Measurements from ENCODE around the gene PTGR2.
"Not testable (repeated sequence)": the region's sequence is repeated elsewhere in the genome, so short reads cannot be mapped to it uniquely, and the experiment has no call there.

The PTGR2 gene

GRCh38 chr14:73820631-73821030 is 31.0 kb upstream of the PTGR2 start:
- in situ Hi-C loops (cut with MboI; ENCODE audit: low sequenced_read_pairs, unreplicated experiment): no loop called here
- TF ChIP-seq, protein P1, sequence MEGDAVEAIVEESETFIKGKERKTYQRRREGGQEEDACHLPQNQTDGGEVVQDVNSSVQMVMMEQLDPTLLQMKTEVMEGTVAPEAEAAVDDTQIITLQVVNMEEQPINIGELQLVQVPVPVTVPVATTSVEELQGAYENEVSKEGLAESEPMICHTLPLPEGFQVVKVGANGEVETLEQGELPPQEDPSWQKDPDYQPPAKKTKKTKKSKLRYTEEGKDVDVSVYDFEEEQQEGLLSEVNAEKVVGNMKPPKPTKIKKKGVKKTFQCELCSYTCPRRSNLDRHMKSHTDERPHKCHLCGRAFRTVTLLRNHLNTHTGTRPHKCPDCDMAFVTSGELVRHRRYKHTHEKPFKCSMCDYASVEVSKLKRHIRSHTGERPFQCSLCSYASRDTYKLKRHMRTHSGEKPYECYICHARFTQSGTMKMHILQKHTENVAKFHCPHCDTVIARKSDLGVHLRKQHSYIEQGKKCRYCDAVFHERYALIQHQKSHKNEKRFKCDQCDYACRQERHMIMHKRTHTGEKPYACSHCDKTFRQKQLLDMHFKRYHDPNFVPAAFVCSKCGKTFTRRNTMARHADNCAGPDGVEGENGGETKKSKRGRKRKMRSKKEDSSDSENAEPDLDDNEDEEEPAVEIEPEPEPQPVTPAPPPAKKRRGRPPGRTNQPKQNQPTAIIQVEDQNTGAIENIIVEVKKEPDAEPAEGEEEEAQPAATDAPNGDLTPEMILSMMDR (IDR thresholded peaks at IDR 0.05; ENCODE audit: borderline replicate concordance, control extremely low read depth, extremely low read depth, insufficient read depth, missing control alignments): no peak
- DNase-seq (ENCODE audit: low spot score): no peak

DNA sequence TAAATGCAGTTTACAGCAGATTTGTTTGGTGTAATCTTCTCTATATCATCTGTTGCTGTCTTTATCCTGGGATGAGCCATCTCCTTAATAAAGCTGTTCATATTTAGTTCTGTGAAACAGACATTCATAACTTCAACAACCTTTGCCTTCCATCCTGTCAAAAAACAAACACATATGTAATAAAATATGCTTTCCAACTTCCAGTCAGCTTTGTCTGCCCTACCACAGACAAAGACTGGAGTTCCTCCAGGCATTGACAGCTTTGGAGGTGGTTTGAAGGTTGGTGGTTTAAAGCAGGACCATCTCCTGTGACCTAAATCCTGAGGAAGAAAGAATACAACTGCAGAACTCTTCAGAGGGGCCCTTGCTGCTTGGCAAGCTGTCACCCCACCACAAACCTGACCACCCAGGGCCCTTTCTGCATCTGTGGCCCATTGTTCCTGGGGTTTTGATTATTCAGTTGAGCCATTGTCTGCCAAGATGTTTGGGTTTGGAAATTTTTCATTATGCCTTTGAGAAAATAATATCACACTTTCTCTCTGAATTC is 28.2 kb upstream of the PTGR2 start:
- no peak for DNase-seq (ENCODE audit: low spot score)
- in situ Hi-C loops (cut with MboI; ENCODE audit: low sequenced_read_pairs, unreplicated experiment): no loop called here
- TF ChIP-seq, protein P1 (IDR thresholded peaks at IDR 0.05; ENCODE audit: borderline replicate concordance, control extremely low read depth, extremely low read depth, insufficient read depth, missing control alignments): no peak

DNA sequence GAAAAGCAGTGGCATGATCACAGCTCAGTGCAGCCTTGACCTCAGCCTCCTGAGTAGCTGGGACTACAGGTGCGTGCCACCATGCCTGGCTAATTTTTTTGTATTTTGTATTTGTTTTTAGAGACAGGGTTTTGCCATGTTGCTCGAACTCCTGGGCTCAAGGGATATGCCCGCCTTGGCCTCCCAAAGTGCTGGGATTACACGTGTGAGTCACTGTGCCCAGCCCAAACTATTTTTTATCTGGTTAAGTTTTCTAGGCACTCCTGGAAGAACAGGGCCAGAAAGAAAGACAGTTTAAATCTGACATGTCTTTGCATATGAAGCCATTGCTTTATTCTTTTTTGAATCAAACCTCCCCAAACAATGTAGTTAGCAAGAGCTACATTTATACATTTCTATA is 27.5 kb upstream of the PTGR2 start:
- no peak for DNase-seq (ENCODE audit: low spot score)
- TF ChIP-seq, protein P1 (IDR thresholded peaks at IDR 0.05; ENCODE audit: borderline replicate concordance, control extremely low read depth, extremely low read depth, insufficient read depth, missing control alignments): no peak
- in situ Hi-C loops (cut with MboI; ENCODE audit: low sequenced_read_pairs, unreplicated experiment): no loop called here

DNA sequence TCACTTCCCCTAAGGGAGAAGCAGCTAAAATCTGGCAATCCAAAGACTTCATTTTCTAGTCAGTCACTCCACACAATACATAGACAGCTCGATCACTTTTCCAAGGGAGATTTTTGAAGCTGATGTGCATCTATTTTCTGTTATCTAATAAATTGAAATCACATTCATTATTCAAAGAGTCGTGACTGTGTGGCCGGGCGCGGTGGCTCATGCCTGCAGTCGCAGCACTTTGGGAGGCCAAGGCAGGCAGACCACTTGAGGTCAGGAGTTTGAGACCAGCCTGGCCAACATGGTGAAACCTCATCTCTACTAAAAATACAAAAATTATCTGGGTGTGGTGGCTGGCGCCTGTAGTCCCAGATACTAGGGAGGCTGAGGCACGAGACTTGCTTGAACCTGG is 27.1 kb upstream of the PTGR2 start:
- no peak for DNase-seq (ENCODE audit: low spot score)
- in situ Hi-C loops (cut with MboI; ENCODE audit: low sequenced_read_pairs, unreplicated experiment): no loop called here
- TF ChIP-seq, protein P1 (IDR thresholded peaks at IDR 0.05; ENCODE audit: borderline replicate concordance, control extremely low read depth, extremely low read depth, insufficient read depth, missing control alignments): no peak

GRCh38 chr14:73825551-73826188 is 26.0 kb upstream of the PTGR2 start:
- TF ChIP-seq, protein P1 (IDR thresholded peaks at IDR 0.05; ENCODE audit: borderline replicate concordance, control extremely low read depth, extremely low read depth, insufficient read depth, missing control alignments): peak; percentile 73
- peak; percentile 84 for DNase-seq (ENCODE audit: low spot score)
- in situ Hi-C loops (cut with MboI; ENCODE audit: low sequenced_read_pairs, unreplicated experiment): loop anchor here (5.0 kb wide), 1 partner anchor 98 kb away; no protein-coding TSS in a partner anchor

DNA sequence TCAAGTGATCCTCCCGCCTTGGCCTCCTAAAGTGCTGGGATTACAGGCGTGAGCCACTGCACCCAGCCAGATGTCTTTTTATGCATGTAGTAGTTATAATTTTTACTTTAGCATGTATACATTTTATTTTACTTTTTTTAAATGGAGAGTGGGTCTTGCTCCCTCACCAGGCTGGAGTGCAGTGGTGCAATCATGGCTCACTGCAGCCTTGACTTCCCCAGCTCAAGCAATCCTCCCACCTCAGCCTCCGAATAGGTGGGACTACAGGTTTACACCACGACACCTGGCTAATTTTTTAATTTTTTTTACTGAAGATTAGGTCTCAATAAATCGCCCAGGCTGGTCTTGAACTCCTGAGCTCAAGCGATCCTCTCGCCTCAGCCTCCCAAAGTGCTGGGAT is 24.4 kb upstream of the PTGR2 start:
- not testable (repeated sequence) for DNase-seq (ENCODE audit: low spot score)
- in situ Hi-C loops (cut with MboI; ENCODE audit: low sequenced_read_pairs, unreplicated experiment): loop anchor here (5.0 kb wide), 1 partner anchor 100 kb away; no protein-coding TSS in a partner anchor
- TF ChIP-seq, protein P1 (IDR thresholded peaks at IDR 0.05; ENCODE audit: borderline replicate concordance, control extremely low read depth, extremely low read depth, insufficient read depth, missing control alignments): peak; percentile 30

Measured in GM13976 (cell line).